Gastrocnemius medialis (tissue), 4 donors: ENCODE measurements around the gene THTPA. TPM values are rescaled to one million over a fixed set of nuclear protein-coding genes. Genes with fewer than 3 reads are reported as not detected.
"Not testable (repeated sequence)": the region's sequence is repeated elsewhere in the genome, so short reads cannot be mapped to it uniquely, and the experiment has no call there.

Source experiments
- ATAC-seq, 2 donors: fragments of 150-250 bp; one replicate each; pipeline ENCODE4 v1.9.1; 2016
- DNase-seq, 2 donors: peaks; one replicate each; pipeline ENCODE4 v3.0.0-alpha.2; 2019
- H3K27ac ChIP-seq, 4 donors: fragments of 200-600 bp; sonication (generic); 1 replicate in 1 of 4; 2 replicates in 3 of 4; pipeline ENCODE4 v1.5.1; 2016 to 2018; ENCODE audit warnings: mild to moderate bottlenecking in 2 of 4, moderate library complexity in 1 of 4
- H3K27me3 ChIP-seq, 3 donors: fragments of 200-600 bp; sonication (generic) in 2 of 3; 1 replicate in 1 of 3; 2 replicates in 2 of 3; pipeline versions ENCODE4 v1.5.1 to v1.6.0; 2016 to 2019; ENCODE audit warnings: mild to moderate bottlenecking in 1 of 3, moderate library complexity in 1 of 3
- H3K36me3 ChIP-seq, 2 donors: fragments of 200-600 bp; sonication (generic) in 1 of 2; one replicate each; pipeline ENCODE4 v1.5.1; 2017 to 2018
- H3K4me1 ChIP-seq, 2 donors: fragments of 200-600 bp; sonication (generic) in 1 of 2; one replicate each; pipeline ENCODE4 v1.5.1; 2016 to 2017; ENCODE audit warnings: mild to moderate bottlenecking in 2 of 2
- H3K4me3 ChIP-seq, 4 donors: fragments of 200-600 bp; sonication (generic) in 3 of 4; 1 replicate in 1 of 4; 2 replicates in 3 of 4; pipeline ENCODE4 v1.5.1; 2016 to 2019; ENCODE audit warnings: mild to moderate bottlenecking in 2 of 4
- H3K9me3 ChIP-seq, 3 donors: fragments of 200-600 bp; sonication (generic) in 2 of 3; 1 replicate in 1 of 3; 2 replicates in 2 of 3; pipeline ENCODE4 v1.5.1; 2016 to 2019
- CTCF ChIP-seq, 5 experiments: fragments of 450-650 bp in 3 of 5; fragments of 200-600 bp in 2 of 5; sonication (generic) in 2 of 5; IDR thresholded peaks in 4 of 5; conservative IDR thresholded peaks in 1 of 5; 1 replicate in 4 of 5; 2 replicates in 1 of 5; pipeline ENCODE4 v1.5.1; 2016 to 2019; ENCODE audit warnings: antibody characterized with exemption in 5 of 5, mild to moderate bottlenecking in 3 of 5, moderate library complexity in 3 of 5
- POLR2A ChIP-seq, 2 donors: fragments of 450-650 bp; IDR thresholded peaks; one replicate each; pipeline ENCODE4 v1.6.1; 2017; ENCODE audit warnings: antibody characterized with exemption in 2 of 2, mild to moderate bottlenecking in 2 of 2, moderate library complexity in 2 of 2
- in situ Hi-C, 4 donors: fragments of 200-750 bp; cut with MboI; loops; one replicate each; pipeline versions ENCODE4 v1.15.0 to v1.8.0; 2017; ENCODE audit warnings: low sequenced_read_pairs in 4 of 4
- intact Hi-C: fragments of 100-400 bp; cut with DNase I; formaldehyde crosslinking; loops from one replicate; pipeline ENCODE4 v1.15.1; 2023; ENCODE audit warnings: low total_unique reads
- total RNA-seq, 4 donors: library from RNA; depleted of rRNA; stranded (reverse); fragments of >200 nt; gene quantifications; one replicate each; pipeline versions ENCODE4 v1.1.0 to v1.2.3, GENCODE V29; 2016

THTPA gene
- total RNA-seq, 4 donors from 2014 or later = 13.2 to 32.9 (median 21.4) TPM

DNA sequence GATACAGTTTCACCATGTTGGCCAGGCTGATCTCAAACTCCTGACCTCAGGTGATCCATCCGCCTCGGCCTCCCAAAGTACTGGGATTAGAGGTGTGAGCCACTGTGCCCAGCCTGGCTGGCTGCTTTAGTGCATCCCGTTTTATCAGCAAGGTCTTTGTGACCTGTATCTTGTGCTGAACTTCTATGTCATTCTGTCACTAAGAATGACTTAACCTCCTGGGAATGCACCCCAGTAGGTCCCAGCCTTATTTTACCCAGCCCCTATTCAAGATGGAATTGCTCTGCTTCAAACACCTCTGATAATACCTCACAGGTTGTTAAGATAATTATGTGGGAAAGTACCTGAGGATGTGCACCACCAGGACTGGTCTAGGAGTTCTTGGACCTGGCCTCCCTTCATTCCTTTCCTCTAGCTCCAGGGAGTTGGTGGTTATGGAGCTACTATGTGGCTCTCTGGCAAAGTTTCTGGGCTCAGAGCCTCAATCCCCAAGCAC is 48.7 kb downstream of the THTPA start:
- intact Hi-C loops = no loop called here
- DNase-seq = no peak
- ATAC-seq = no peak
- H3K36me3 ChIP-seq = no peaks in the 10 kb centered on the region
- H3K4me1 ChIP-seq = no peaks in the 10 kb centered on the region
- no peaks in the 10 kb centered on the region for H3K9me3 ChIP-seq
- in situ Hi-C loops = no loop called here
- TF ChIP-seq POLR2A (IDR thresholded peaks at IDR 0.05) = no peak
- TF ChIP-seq CTCF (IDR thresholded peaks at IDR 0.05 in 4 of 5, conservative IDR thresholded peaks at IDR 0.05 in 1 of 5) = no peak
- no peaks in the 10 kb centered on the region for H3K27me3 ChIP-seq
- no peak overlapping the region for H3K4me3 ChIP-seq
- H3K27ac ChIP-seq = no peak overlapping the region

DNA sequence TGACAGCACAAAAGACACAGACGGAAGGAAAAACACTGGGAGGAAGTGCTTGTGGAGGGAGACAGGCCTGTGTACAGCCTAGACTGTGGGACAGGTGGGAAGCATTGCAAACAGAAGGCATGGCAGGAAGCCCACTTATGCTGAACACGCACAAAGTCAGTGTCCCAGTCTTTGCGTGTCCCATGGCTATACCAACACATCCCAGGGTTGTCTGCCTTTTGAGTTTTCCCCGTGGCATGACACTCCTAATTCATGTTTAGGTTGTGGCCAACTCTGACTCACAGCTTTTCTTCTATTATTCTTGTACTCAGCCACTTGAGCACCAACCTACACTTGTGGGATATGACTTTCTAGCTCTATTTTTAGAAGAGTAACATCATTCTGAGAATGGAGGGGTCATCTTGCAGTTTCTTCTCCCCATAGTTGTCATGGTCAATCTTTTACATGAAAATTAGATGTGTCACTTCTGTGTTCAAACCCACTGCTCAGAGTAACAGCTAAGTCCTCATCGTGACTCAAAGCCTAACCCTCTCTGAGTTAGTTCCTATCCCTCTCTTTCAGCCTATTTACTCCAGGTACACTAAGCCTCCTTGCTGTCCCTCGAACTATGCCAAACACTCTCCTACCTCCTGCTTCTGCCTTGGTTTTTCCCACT is 50.0 kb downstream of the THTPA start:
- H3K27me3 ChIP-seq = no peaks in the 10 kb centered on the region
- no peak overlapping the region for H3K4me3 ChIP-seq
- H3K36me3 ChIP-seq = no peaks in the 10 kb centered on the region
- in situ Hi-C loops (no loop called here), intact Hi-C loops (no loop called here)
- peak in 1 of 2 donors; percentile 21 for DNase-seq
- peak overlapping the region in 1 of 4 donors; percentile 25 for H3K27ac ChIP-seq
- H3K9me3 ChIP-seq = no peaks in the 10 kb centered on the region
- no peak for TF ChIP-seq CTCF (IDR thresholded peaks at IDR 0.05 in 4 of 5, conservative IDR thresholded peaks at IDR 0.05 in 1 of 5)
- no peak for TF ChIP-seq POLR2A (IDR thresholded peaks at IDR 0.05)
- peak in 1 of 2 donors; percentile 74 for ATAC-seq
- H3K4me1 ChIP-seq = no peaks in the 10 kb centered on the region

DNA sequence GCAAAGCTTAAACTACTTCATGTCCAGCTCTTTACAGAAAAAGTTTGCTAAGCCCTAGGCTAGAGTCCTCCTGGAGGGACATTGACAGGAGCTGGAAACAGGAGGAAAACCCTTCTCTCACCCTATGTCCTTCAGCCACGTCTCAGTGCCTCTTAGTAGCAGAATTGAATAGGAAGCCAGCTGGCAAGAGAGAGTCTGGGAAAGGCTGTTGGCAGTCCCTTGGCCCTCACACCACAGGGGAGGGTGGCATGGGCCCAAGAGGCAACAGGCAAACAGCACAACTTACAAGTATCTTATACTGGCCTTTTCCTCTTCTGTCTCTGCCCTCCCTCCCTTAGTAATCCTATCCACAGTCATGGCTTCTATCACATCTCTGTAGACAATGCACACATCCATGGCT is 52.4 kb downstream of the THTPA start:
- H3K27me3 ChIP-seq = no peaks in the 10 kb centered on the region
- no peak for TF ChIP-seq POLR2A (IDR thresholded peaks at IDR 0.05)
- no peak for ATAC-seq
- intact Hi-C loops (no loop called here), in situ Hi-C loops (no loop called here)
- no peak overlapping the region for H3K27ac ChIP-seq
- H3K9me3 ChIP-seq = no peaks in the 10 kb centered on the region
- no peak overlapping the region for H3K4me3 ChIP-seq
- H3K4me1 ChIP-seq = no peaks in the 10 kb centered on the region
- DNase-seq = no peak
- no peaks in the 10 kb centered on the region for H3K36me3 ChIP-seq

GRCh38 chr14:23609001-23609400 is 52.9 kb downstream of the THTPA start:
- intact Hi-C loops = no loop called here
- Histone ChIP-seq H3K4me1 (no peaks in the 10 kb centered on the region), H3K27me3 (no peaks in the 10 kb centered on the region), H3K9me3 (no peaks in the 10 kb centered on the region), H3K36me3 (no peaks in the 10 kb centered on the region), H3K4me3 (no peak overlapping the region), H3K27ac (no peak overlapping the region)
- DNase-seq (no peak), ATAC-seq (no peak)
- no peak for TF ChIP-seq POLR2A (IDR thresholded peaks at IDR 0.05)
- TF ChIP-seq CTCF (IDR thresholded peaks at IDR 0.05 in 4 of 5, conservative IDR thresholded peaks at IDR 0.05 in 1 of 5) = no peak
- in situ Hi-C loops = no loop called here

DNA sequence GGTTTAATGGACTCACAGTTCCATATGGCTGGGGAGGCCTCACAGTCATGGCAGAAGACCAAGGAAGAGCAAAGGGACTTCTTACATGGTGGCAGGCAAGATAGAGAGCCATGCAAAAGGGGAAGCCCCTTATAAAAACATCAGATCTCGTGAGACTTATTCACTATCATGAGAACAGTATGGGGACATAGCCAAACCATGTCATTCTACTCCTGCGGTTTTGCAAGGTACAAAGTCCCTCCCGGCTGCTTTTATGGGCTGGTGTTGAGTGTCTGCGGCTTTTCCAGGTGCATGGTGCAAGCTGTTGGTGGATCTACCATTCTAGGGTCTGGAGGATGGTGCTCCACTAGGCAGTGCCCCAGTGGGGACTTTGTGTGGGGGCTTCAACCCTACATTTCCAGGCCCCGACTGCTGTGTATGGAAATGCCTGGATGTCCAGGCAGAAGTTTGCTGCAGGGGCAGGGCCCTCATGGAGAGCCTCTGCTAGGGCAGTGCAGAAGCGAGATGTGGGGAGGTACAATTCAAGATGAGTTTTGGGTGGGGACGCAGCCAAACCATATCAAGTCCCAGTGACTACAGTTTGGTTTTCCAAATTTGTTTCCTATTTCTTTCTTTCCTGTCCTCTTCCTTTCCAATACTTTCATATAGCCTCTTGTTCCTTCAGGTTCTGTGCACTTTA is 53.5 kb downstream of the THTPA start:
- in situ Hi-C loops, H3K36me3 ChIP-seq, H3K9me3 ChIP-seq, DNase-seq, H3K27me3 ChIP-seq, intact Hi-C loops, H3K4me3 ChIP-seq, H3K4me1 ChIP-seq, H3K27ac ChIP-seq, ATAC-seq: not testable (repeated sequence)

Other genes starting within 250 kb of the THTPA start
- 10 to 100 TPM; 13.4 to 24.9 (median 23.8) TPM for gene BCL2L2, start 249.4 kb upstream of the THTPA start, total RNA-seq
- 10 to 100 TPM; 15.7 to 32.8 (median 26.6) TPM for gene PABPN1, start 234.8 kb upstream of the THTPA start, total RNA-seq
- gene SLC22A17, start 203.4 kb upstream of the THTPA start, total RNA-seq = 1 to 10 TPM in 2 of 4 donors, under 1 TPM in 2; 0.68 to 2.7 (median 1.4) TPM
- 1 to 10 TPM in 3 of 4 donors, under 1 TPM in 1; 0.31 to 4.1 (median 1.6) TPM for gene EFS, start 191.1 kb upstream of the THTPA start, total RNA-seq
- gene IL25, start 183.5 kb upstream of the THTPA start, total RNA-seq = not detected
- gene CMTM5, start 179.2 kb upstream of the THTPA start, total RNA-seq = 1 to 10 TPM in 1 of 4 donors, not detected in 3; 1.7 TPM
- gene MYH6, start 148.0 kb upstream of the THTPA start, total RNA-seq = 1,000 to 10,000 TPM in 1 of 4 donors, 100 to 1,000 TPM in 1, 10 to 100 TPM in 2; 20.4 to 1,496 (median 303) TPM
- gene MYH7, start 120.6 kb upstream of the THTPA start, total RNA-seq = 1,000 to 10,000 TPM; 1,360 to 5,274 (median 3,359) TPM
- gene NGDN, start 86.6 kb upstream of the THTPA start, total RNA-seq = 10 to 100 TPM; 27.9 to 41.9 (median 36.1) TPM
- under 1 TPM in 3 of 4 donors, not detected in 1; 0.23 to 0.44 (median 0.41) TPM for gene ZFHX2, start 4.5 kb upstream of the THTPA start, total RNA-seq
- 10 to 100 TPM in 1 of 4 donors, 1 to 10 TPM in 3; 1.5 to 31.5 (median 7.8) TPM for gene AP1G2, start 11.5 kb downstream of the THTPA start, total RNA-seq
- under 1 TPM in 1 of 4 donors, not detected in 3; 0.09 TPM for gene JPH4, start 22.5 kb downstream of the THTPA start, total RNA-seq
- not detected for gene DHRS2, start 80.1 kb downstream of the THTPA start, total RNA-seq